ENCODE data around the gene MRPS2. TPM values are rescaled to one million over a fixed set of nuclear protein-coding genes. Genes with fewer than 3 reads are reported as not detected.

Gene MRPS2
- total RNA-seq, 4 donors from 2014 or later = 18.2 to 39.5 (median 31.8) TPM

- peaks cover 0 to 28% (median 13%) of the 10 kb centered on the region in 3 donors for H3K4me1 ChIP-seq
- peak overlapping the region; percentile 56 to 95 (median 82) for H3K4me3 ChIP-seq
- 0% methylated on average over 2 of the region's 76 CpGs; no CpG with 5 or more reads in 1 of the 2 donors for WGBS, 2 donors
- H3K27me3 ChIP-seq = no peaks in the 10 kb centered on the region
- H3K27ac ChIP-seq = peak overlapping the region; percentile 42 to 86 (median 65)
- intact Hi-C loops (cut with DNase I) = no loop called here
- peaks cover 0 to 21% (median 4%) of the 10 kb centered on the region in 3 donors for H3K36me3 ChIP-seq
- no peak for DNase-seq
- H3K9me3 ChIP-seq = no peaks in the 10 kb centered on the region
- TF ChIP-seq CTCF (IDR thresholded peaks at IDR 0.05) (no peak), POLR2A (IDR thresholded peaks at IDR 0.05) (no peak)
These were observed 20.2 kb upstream of the MRPS2 start for GRCh38 chr9:135480071-135480939.

DNA sequence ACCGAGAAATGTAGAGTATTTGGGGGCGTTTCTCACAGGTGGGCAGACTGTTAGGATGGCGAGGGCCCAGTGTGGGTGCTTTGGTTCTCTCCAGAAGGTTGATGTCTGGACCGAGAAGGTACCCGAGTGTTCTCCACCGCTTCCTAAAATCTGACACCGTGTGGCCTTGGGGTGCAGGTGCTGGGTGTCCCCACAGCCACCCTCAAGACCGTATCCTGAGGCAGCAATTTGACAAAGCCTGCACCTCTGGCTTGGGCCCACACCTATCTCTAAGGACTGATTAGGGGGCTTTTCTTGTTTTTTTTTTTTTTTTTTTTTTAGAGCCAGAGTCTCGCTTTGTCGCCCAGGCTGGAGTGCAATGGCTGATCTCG, 19.6 kb upstream of the MRPS2 start:
- Histone ChIP-seq H3K4me1 (peaks cover 0 to 28% (median 13%) of the 10 kb centered on the region in 3 donors), H3K9me3 (no peaks in the 10 kb centered on the region), H3K36me3 (peaks cover 5 to 27% (median 10%) of the 10 kb centered on the region in 3 donors), H3K4me3 (peak overlapping the region; percentile 56 to 95 (median 82)), H3K27me3 (no peaks in the 10 kb centered on the region), H3K27ac (peak overlapping the region in 1 of 4 donors; percentile 73)
- 35 to 52% methylated on average over 7 to 10 of the region's 11 CpGs for WGBS, 2 donors
- no peak for DNase-seq
- intact Hi-C loops (cut with DNase I) = no loop called here
- TF ChIP-seq POLR2A (IDR thresholded peaks at IDR 0.05) (no peak), CTCF (IDR thresholded peaks at IDR 0.05) (peak in 2 of 6 experiments; percentile 11 to 24)

GRCh38 chr9:135482015-135482754, 18.3 kb upstream of the MRPS2 start:
- no peak for DNase-seq
- intact Hi-C loops (cut with DNase I) = no loop called here
- Histone ChIP-seq H3K27ac (no peak overlapping the region), H3K4me3 (no peak overlapping the region), H3K36me3 (peaks cover 9 to 40% (median 16%) of the 10 kb centered on the region in 3 donors), H3K27me3 (no peaks in the 10 kb centered on the region), H3K4me1 (peaks cover 0 to 28% (median 13%) of the 10 kb centered on the region in 3 donors), H3K9me3 (no peaks in the 10 kb centered on the region)
- no peak for TF ChIP-seq CTCF (IDR thresholded peaks at IDR 0.05)
- TF ChIP-seq POLR2A (IDR thresholded peaks at IDR 0.05) = no peak
- WGBS, 2 donors = 66 to 69% methylated on average over 8 of the region's 8 CpGs

GRCh38 chr9:135484460-135485277, 15.8 kb upstream of the MRPS2 start:
- DNase-seq = no peak
- intact Hi-C loops (cut with DNase I) = no loop called here
- Histone ChIP-seq H3K4me1 (peaks cover 0 to 16% (median 9%) of the 10 kb centered on the region in 3 donors), H3K4me3 (no peak overlapping the region), H3K9me3 (no peaks in the 10 kb centered on the region), H3K27ac (no peak overlapping the region), H3K27me3 (no peaks in the 10 kb centered on the region), H3K36me3 (peaks cover 16 to 65% (median 16%) of the 10 kb centered on the region in 3 donors)
- TF ChIP-seq POLR2A (IDR thresholded peaks at IDR 0.05) = no peak
- TF ChIP-seq CTCF (IDR thresholded peaks at IDR 0.05) = no peak
- 60 to 97% methylated on average over 1 to 15 of the region's 47 CpGs for WGBS, 2 donors
